ENCODE measurements around the gene STARD3NL. TPM values are rescaled to one million over a fixed set of nuclear protein-coding genes. Genes with fewer than 3 reads are reported as not detected.
"Not testable (repeated sequence)": the region's sequence is repeated elsewhere in the genome, so short reads cannot be mapped to it uniquely, and the experiment has no call there.

Gene STARD3NL
- polyA plus RNA-seq, 1 experiment, result 25.8 TPM

DNA sequence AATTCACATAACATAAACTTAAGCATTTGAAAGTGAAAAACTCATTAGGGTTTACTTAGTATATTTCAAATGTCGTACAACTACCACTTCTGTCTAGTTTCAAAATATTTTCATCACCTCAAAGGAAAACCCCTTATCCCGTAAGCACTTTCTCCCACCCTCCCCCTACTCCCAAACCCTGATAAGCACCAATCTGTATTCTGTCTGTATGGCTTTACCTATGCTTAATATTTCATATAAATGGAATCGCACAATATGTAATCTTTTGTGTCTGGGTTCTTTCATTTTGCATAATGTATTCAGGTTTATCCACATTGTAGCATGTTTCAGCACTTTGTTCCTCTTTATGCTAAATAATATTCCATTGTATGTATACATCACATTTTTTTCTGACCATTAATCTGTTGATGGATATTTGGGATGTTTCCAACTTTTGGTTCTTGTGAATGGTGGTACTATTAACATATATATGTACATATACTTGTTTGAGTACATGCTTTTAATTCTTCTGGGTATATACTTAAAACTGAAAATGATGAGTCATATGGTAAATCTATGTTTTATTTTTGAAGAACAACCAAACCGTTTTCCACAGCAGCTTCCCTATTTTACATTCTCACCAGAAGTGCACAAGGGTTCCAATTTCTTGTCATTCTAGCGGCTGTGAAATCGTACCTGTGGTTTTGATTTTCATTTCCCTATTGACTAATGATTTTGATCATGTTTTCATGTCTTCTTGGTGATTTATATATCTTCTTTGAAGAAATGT, 6.2 kb upstream of the STARD3NL start:
- ChIA-PET CTCF (no interaction called here), POLR2A (no interaction called here)
- TF ChIP-seq, protein P1, sequence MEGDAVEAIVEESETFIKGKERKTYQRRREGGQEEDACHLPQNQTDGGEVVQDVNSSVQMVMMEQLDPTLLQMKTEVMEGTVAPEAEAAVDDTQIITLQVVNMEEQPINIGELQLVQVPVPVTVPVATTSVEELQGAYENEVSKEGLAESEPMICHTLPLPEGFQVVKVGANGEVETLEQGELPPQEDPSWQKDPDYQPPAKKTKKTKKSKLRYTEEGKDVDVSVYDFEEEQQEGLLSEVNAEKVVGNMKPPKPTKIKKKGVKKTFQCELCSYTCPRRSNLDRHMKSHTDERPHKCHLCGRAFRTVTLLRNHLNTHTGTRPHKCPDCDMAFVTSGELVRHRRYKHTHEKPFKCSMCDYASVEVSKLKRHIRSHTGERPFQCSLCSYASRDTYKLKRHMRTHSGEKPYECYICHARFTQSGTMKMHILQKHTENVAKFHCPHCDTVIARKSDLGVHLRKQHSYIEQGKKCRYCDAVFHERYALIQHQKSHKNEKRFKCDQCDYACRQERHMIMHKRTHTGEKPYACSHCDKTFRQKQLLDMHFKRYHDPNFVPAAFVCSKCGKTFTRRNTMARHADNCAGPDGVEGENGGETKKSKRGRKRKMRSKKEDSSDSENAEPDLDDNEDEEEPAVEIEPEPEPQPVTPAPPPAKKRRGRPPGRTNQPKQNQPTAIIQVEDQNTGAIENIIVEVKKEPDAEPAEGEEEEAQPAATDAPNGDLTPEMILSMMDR (IDR thresholded peaks at IDR 0.05; ENCODE audit: insufficient read depth, low read depth, low read length), result no peak
- no peak for DNase-seq (ENCODE audit: low read depth)
- no peaks in the 10 kb centered on the region for H3K36me3 ChIP-seq (ENCODE audit: control insufficient read depth, insufficient read depth, low read length)
- H3K4me3 ChIP-seq (ENCODE audit: low read depth, low read length), result no peak overlapping the region
- 0 out of 2 replicates have a peak, but pooled peaks cover 2% of the 10 kb centered on the region for H3K27me3 ChIP-seq (ENCODE audit: control insufficient read depth, insufficient read depth, low read length)

DNA sequence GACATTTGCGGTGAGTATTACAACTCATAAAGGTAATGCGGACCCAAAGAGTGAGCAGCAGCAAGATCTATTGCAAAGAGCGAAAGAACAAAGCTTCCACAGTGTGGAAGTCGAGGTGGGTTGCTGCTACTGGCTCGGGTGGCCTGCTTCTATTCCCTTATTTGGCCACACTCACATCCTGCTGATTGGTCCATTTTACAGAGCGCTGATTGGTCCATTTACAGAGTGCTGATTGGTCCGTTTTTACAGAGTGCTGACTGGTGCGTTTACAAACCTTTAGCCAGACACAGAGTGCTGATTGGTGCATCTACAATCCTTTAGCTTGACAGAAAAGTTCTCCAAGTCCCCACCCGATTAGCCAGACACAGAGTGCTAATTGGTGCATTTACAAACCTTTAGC, 2.5 kb upstream of the STARD3NL start:
- H3K27me3 ChIP-seq (ENCODE audit: control insufficient read depth, insufficient read depth, low read length); H3K36me3 ChIP-seq (ENCODE audit: control insufficient read depth, insufficient read depth, low read length); DNase-seq (ENCODE audit: low read depth); POLR2A ChIA-PET; H3K4me3 ChIP-seq (ENCODE audit: low read depth, low read length); CTCF ChIA-PET: not testable (repeated sequence)

DNA sequence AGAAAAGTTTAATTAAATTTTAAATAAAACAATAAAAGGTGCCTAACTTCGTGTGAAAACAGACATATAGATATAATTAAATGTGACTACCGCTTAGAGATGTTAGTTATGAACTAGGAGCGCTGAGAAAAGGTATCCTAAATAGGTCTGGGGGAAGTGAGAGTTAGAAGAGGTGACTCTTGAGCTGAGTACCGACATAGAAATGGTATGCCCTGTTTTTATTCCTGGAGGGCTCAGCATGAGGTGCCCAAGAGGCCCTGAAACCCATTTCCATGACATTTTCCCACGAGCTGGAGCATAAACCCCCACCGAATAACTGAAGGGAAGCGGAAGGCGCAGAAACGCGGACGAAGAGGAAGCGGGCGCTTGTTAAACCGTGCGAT, 433 bp upstream of the STARD3NL start:
- TF ChIP-seq, protein P1 (IDR thresholded peaks at IDR 0.05; ENCODE audit: insufficient read depth, low read depth, low read length), result no peak
- H3K36me3 ChIP-seq (ENCODE audit: control insufficient read depth, insufficient read depth, low read length), result no peaks in the 10 kb centered on the region
- no peak for DNase-seq (ENCODE audit: low read depth)
- POLR2A ChIA-PET, result no interaction called here
- H3K4me3 ChIP-seq (ENCODE audit: low read depth, low read length), result peak overlapping the region; percentile 86
- CTCF ChIA-PET, result interaction anchor here (0.7 to 1.1 kb wide), 2 partner anchors 9 to 191 kb away, joined by 3 to 6 read pairs; no protein-coding TSS in a partner anchor
- no peaks in the 10 kb centered on the region for H3K27me3 ChIP-seq (ENCODE audit: control insufficient read depth, insufficient read depth, low read length)

DNA sequence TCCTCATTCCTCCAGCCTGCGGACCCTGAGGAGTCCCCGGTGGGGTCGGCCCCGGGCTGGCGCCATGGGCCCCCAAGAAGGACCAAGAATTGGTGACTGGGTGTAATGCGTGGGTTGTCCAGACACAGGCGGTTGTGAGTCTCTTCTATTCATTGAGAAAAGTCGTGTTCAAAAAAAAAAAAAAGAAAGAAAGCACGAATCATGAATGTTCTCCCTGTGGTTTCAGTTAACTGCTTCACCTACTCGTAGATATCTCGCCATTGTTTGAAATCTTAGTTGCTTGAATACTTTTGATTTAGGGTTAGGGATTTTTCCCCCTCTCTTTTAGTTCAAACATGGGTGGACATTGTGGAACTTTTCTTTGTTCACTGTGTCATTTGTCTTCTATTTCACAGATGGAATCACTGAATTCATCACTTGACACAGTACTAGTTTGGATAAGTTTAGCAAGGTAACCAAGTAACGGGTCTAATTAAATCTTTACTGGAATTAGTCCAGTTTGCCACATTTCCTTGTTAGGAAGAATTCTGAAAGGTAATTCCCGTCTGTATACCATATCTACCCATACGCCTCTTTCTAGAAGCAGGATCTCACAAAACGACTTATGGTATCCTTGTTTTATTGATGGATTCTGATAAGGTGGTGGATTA, 775 bp downstream of the STARD3NL start:
- TF ChIP-seq, protein P1 (IDR thresholded peaks at IDR 0.05; ENCODE audit: insufficient read depth, low read depth, low read length), result 0 out of 2 replicates have a peak, but pooled peaks have one; percentile 10
- POLR2A ChIA-PET, result no interaction called here
- CTCF ChIA-PET, result no interaction called here
- Histone ChIP-seq H3K4me3 (ENCODE audit: low read depth, low read length) (peak overlapping the region; percentile 86), H3K27me3 (ENCODE audit: control insufficient read depth, insufficient read depth, low read length) (no peaks in the 10 kb centered on the region), H3K36me3 (ENCODE audit: control insufficient read depth, insufficient read depth, low read length) (no peaks in the 10 kb centered on the region)
- no peak for DNase-seq (ENCODE audit: low read depth)

DNA sequence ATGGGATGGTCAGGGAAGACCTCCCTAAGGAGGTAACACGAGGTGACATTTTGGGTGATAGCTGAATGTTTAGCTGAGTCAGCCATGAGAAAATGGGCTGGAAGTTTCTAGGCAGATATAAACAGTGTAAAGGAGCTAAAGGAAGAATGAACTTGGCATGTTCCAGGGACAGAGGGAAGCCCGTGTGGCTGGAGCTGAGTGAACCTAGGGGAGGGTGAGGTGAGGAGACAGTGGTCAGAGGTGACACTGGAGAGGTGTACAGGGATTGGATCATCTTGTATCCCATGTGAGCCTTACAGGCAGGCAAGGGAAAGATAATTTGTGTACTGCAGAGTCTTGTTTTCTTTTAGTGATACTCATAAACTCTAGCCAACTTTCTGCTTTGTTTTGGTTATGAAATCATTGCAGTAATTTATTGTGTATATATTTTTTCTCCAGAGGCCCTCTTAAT, 1.8 kb downstream of the STARD3NL start:
- TF ChIP-seq, protein P1 (IDR thresholded peaks at IDR 0.05; ENCODE audit: insufficient read depth, low read depth, low read length), result no peak
- H3K27me3 ChIP-seq (ENCODE audit: control insufficient read depth, insufficient read depth, low read length), result no peaks in the 10 kb centered on the region
- DNase-seq (ENCODE audit: low read depth), result no peak
- POLR2A ChIA-PET, result interaction anchor here (0.6 kb wide), 1 partner anchor 32 kb away, joined by 3 read pairs; no protein-coding TSS in a partner anchor
- no peaks in the 10 kb centered on the region; the same call in 1 of the 2 replicates for H3K36me3 ChIP-seq (ENCODE audit: control insufficient read depth, insufficient read depth, low read length)
- CTCF ChIA-PET, result interaction anchor here (0.9 to 1.4 kb wide), 3 partner anchors 36 to 72 kb away, joined by 3 to 5 read pairs (median 4); no protein-coding TSS in a partner anchor
- H3K4me3 ChIP-seq (ENCODE audit: low read depth, low read length), result no peak overlapping the region

Measured in BJ (cell line).